Activated CD4-positive, CD25-positive, alpha-beta regulatory T cell (primary cell): ENCODE data around the gene ARMC3.

Experiments used
- DNase-seq, 4 experiments: peaks; one replicate each; lab custom pipeline; 2025; lab: John Stamatoyannopoulos, UW

The ARMC3 gene

DNA sequence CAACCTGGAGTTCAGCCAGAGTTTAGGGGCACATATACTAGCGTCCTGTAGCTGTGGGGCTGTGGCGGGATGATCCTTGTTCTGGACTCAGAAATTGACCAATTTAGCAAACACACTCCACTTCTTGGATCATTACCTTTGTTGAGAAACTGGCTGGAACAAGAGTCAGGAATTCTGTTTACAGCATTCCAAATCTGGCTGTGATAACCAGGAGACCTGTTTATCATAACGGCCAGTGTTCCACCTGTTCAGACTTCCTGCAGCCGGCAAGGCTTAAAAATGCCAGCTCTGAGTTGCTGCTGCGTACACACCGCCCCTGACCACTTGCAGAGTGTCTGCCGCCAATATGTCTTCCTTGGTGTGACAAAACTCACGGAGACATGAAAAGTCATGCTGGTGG is 64.8 kb downstream of the ARMC3 start:
- DNase-seq: no peak

DNA sequence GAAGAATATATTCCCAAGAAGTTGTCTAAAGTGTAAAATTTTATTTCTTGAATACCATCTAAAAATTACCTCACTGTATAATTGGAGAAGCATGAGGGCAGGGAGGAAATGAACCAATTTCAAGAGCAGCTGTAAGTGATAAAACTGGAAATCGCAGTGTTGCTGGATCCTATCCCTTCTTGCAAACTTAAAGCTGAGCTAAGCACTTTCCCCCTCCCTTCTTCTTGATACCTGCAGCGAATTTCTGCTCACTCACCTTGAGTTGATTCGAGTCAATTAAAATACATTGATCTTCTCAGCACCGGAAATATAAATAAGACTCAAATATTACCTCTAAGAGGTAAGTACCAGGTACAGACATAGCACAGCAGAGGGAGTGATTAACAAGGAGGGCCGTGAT is 65.5 kb downstream of the ARMC3 start:
- no peak for DNase-seq

DNA sequence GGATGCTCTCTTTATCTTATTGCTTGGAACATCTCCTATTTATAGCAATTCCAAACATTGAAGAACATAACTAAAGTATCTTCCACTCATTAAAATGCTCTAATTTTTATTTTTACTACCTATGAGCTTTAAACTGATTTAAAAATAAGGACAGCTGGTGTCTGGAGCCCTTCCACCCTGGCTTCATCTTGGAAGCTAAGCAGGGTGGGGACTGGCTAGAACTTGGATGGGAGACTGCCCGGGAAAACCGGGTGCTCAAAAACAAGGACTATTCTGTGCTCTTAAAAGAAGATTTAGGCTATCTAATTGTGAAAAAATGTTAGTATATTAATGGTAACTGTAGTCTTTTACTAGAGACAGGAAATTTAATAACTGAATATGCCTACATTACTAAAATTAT is 69.2 kb downstream of the ARMC3 start:
- DNase-seq: no peak

DNA sequence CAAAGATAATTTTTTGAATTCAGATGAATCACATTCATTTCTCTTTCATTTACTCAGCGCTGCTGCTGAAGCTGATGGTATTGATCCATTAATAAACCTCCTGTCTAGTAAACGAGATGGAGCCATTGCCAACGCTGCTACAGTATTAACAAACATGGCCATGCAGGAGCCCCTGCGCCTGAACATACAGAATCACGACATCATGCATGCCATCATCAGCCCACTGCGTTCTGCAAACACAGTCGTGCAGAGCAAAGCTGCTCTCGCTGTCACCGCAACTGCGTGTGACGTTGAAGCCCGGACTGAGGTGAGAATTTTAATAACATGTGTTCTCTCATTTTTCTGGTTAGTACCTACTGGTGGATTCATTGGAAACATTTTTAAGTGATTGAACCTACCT is 70.2 kb downstream of the ARMC3 start:
- DNase-seq: no peak

DNA sequence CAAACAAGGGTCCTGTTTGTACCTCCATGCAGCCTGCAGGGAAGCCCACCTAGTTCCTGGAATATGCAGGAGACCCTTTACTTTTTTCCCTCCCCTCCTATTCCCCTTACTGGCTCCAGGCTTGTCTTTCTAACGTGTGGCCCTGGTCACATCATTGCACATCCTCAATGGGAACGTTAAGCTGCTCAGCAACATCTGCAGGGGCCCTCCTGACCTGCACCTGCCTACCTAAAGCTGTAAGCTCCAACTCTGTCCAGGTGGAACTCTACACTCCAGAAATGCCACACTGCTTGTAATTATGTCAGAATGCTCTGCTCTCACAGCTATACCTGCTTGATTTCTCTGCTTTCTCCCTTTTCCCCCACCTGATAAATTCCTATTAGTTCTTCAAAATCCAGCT is 72.1 kb downstream of the ARMC3 start:
- DNase-seq: no peak

DNA sequence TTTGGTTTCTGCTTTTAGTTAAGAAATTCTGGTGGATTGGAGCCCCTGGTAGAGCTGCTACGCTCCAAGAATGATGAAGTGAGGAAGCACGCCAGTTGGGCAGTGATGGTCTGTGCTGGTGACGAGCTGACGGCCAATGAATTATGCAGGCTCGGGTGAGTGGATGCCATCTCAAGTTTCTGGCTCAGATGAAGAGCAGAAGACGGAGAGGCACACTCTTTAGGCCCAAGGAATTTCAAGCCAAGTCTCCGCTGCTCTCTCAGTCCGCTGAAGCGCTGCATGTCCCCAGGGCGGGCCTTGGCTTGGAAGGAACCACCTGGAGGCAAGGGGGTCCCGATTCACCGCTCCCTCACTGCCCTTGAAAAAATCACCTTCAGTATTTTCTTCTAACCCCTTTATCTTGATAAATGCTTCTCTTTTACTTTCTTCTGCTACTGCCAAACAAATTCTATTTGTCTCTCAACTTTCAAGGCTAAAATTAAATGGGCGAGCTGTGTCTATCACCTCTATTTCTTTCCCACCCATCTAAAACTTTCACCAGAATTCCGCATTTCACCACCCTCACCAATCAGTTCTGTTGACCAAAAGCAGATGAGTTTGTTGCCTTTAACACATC is 74.2 kb downstream of the ARMC3 start:
- DNase-seq: no peak

DNA sequence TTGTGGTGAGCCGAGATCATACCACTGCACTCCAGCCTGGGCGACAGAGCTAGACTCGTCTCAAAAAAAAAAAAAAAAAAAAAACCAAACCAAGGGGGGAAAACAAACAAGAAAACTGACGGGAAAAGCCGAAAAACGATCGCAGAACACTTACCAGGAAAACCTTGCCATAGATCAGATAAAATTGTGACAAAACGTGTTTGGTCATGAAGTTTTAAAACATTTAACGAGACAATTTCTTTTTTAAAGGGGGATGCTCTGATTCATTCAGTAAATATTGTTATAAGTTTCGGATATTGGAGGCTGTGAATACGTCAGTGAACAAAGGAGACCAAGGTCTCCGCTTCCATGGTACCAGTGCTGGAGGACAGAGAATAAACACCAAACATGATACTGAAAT is 77.3 kb downstream of the ARMC3 start:
- no peak for DNase-seq

DNA sequence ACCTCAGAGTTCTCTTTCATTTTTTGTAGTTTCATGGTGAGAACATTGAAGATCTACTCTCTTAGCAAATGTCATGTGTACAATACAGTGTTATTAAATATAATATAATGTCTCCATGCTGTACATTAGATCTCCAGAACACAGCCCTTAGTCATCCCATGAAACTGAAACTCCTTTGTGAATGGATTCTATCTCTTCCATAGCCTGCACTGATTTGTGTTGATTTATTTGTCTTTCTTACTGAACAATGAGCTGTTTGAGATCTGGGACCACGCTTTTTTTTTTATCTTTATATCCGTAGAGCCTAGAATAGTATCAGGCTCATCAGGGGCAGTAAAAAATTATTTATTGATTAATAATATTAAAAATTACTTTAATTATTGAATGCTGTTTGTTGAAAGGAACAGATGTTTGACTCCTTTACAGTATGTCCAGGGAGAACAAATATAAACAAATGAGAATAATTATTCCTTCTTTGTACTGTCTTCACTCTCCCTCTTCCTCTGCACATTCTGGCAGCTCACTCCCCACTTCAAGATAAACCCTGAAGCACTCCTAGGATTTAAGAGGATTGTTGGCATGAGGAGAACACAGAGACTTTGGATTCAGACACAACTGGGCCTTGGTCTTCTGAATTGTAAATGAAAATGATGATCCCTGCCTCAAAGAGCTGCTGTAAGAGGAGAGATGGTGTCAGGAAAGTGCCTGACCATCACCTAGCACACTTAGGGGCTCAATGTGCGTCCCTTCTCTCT is 85.9 kb downstream of the ARMC3 start:
- DNase-seq: no peak

DNA sequence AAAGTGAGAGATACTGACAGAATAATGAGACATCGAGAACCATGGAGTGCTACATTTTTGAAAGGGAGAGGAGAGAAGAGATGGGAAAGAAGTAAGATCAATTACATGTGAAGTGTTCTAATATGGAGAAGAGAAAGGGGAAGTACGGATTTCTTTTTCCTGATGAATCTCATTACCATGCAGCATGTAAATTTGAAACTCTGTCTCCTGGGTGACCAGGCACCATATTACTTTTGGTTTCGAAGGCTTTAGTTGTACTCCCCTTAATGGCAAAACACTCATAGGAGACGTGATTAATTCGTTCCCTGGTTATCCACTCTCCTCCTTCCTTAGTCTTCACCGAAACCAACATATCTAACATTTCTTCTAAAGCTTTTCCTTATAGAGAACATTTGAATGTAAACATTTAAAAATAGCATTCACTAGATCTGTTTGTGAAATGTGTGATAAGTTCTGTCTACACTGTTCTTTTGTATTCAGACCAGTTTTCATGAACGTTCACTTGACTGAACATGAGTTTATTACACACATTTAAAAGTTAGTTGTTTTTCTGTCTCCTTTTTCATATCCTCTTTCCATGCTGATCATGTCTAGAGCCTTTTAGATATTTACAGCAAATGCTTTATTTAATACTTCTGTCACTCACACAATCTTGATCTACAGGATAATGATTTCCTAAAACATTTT is 87.3 kb downstream of the ARMC3 start:
- no peak for DNase-seq

DNA sequence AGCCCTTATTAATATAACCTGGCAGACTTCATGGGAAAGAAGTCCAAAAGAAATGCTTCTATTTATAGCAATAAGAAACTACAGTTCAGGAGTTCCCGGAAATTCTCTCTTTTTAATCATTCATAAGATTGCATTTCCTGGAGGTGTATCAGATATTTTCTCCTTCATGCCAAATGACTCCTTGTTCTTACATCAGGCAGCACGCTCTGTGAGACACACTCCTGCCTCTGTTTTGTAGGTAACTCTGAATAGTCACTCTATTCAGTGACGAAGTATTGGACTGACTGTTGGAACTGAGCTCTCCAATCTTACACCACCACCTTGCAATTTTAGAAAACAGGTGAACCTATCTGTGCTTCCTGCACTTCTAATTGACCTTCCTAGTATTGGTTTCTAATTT is 88.8 kb downstream of the ARMC3 start:
- DNase-seq: no peak

DNA sequence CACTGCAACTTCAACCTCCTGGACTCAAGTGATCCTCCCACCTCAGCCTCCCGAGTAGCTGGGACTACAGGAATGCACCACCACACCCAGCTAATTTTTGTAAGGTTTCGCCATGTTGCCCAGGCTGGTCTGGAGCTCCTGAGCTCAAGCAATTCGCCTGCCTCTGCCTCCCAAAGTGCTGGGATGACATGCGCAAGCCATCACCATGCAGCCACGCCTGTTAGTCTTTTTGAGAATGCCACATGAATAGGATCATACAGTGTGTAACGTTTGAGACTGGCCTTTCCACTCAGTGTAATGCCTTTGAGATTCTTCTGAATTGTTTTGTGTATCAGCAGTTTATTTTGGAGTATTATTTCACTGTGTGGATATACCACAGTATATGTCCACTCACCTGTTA is 91.8 kb downstream of the ARMC3 start:
- DNase-seq: no peak

DNA sequence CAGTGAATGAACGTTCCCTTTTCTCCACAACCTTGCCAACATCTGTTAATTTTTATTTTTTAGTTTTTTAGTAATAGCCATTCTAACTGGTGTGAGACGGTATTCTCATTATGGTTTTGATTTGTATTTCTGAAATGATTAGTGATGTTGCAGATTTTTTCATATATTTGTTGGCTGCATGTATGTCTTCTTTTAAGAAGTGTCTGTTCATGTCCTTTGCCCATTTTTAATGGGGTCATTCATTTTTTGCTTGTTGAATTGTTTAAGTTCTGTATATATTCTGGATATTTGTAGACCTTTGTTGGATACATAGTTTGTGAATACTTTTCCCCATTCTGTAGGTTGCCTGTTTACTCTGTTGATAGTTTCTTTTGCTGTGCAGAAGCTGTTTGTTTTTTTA is 93.6 kb downstream of the ARMC3 start:
- DNase-seq: no peak

DNA sequence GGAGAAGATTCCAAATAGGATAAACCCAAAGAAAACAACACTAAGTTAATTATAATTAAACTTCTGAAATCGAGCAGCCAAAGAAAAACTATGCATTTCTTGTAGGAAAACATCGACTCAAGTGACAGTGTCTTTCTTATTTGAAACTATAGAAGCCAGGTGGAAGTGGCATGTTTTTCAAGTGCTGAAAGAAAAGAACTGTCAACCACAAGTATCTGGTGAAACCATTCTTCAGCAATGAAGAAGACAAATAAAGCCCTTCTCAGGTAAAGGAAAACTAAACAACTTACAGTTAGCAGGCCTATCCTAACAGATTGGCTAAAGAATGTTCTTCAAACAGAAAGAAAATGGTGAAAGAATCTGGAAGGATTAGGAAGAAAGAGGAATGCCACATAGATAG is 96.1 kb downstream of the ARMC3 start:
- DNase-seq: no peak

DNA sequence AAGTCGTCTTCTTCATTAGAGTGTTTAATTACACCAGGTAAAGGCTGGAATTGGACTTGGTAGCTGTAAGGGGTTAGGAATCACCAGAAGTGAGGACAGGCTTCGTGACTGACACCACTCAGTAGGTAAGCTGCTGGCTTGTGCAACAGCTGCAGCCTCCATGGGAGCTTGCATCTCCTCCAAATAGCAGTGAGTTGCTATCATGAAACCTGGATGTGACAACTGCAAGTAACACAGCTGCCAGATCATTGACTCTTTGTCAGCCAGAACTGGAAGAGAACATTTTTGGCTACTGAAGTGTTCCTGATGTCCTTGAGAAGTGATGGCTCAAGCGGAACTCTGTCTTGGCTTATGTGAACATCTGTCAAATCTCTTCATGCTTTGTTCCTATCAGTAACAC is 103.5 kb downstream of the ARMC3 start:
- no peak for DNase-seq

DNA sequence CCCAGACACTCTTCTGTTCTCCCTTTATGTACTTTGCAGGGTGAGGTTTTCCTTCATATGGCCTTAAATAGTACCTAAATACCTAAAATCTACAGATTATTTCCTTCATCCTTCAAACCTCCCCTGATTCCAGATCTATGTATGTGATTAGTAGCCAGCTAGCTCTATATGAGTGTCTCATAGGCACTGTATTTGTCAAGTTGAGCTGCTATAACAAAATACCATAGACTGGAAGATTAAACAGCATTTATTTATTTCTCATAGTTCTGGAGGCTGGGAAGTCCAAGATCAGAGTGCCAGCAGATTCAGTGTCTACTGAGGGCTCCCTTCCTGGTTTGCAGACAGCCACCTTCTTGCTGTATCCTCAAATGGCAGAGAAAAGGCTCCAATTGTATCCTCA is 106.9 kb downstream of the ARMC3 start:
- DNase-seq: no peak

DNA sequence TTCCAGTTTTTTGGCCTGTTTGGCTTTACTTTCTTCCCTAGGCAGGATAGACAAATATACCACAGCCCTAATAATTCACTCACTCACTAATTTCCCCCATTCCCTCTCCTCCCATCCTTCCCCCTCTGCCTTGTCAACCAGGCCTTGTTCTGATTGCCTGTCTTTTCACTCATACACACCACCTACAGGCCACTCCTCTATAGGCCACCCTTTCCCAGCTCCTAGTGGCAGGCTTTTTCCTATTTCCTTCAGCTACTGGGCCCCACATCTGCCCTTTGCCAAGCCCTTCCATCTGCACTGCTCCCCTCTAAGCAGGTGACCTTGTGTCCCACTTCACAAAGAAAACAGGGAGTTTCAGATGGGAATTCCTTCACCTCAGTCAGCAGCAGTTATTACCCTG is 107.7 kb downstream of the ARMC3 start:
- no peak for DNase-seq

DNA sequence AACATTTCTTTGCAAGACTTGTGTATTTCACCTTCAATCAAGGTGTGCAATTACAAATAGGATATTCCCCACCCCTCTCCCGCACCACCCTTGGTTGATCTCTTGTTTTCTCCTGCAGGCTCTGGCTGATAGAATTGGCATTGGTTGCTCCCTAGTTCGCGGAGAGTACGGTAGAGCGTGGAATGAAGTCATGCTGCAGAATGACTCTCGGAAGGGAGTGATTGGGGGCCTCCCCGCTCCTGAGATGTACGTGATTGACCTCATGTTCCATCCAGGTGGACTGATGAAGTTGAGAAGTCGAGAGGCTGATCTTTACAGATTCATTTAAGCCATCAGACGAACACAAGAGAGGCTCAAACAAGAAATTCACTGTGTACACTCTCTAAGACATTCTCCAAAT is 109.3 kb downstream of the ARMC3 start:
- no peak for DNase-seq

DNA sequence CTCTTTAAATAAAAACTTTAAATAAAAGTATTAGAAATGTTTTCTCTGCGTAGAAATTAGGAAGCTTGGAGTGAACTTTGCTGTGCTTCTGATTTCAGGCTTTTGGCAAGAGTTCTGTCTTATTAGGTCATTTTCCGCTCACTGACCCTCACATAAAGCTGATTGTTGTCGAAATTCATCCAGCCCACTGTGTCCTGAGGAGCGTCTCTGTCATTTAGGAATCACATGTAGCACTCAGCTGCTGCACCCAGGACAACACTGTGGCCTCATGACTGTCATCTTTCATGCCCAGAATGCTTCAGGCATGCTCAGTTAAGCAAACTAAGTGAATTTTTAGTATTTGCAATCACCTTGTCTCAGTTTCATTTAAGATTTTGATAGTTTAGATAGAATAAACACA is 109.7 kb downstream of the ARMC3 start:
- no peak for DNase-seq

DNA sequence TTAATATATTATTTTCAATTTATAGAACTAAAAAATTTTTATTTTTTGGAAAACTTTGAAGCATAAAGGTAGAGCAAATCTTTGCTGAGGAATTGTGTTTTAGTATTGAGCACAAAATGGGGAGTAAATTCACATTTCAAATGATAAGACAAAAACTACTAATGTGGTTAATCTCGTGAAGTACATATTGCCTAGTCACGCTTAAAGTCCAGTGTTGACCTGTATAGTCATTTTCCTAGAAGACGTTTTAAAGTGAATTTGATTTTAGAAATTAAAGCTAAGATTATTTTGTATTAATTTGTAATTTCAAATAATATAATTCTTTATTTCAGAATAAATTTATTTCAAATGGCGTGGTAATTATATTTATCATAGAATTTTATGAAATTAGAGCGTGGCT is 110.3 kb downstream of the ARMC3 start:
- DNase-seq: no peak

DNA sequence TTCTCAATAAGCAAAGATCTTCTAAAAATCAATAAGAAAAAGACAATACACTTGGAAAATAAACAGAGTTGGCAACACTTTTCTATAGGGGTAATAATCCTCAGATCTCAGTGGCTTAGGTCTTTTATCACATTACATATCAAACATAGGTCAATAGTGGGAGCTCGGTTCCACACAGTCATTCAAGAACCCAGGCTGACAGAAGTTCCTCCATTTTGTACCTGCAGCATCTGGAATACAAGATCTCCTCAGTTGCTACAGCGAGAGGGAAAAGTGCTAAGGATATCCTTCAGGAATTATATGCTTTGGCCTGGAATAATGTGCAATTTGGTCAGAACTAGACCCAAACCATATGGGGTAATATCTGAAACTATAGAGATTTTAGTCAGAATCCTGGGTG is 112.1 kb downstream of the ARMC3 start:
- no peak for DNase-seq

DNA sequence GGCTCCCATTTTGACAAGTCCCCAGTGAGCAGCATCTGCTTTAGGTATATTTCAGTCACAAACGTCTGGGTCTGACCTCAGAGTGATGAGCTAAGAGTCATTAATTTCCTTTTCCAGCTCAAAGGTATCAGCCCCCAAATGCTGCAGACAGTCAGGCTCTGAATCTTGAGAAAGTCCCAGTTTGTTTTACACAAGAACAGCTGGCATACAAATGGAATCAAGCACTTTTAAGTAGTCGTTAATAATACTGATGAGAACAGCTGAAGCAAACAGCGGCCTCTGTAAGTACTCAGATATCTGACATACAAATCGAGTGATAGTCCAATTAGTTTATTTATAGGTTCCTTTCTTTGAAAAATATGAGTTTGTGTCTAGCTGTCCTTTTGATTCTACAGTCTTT is 118.2 kb downstream of the ARMC3 start:
- no peak for DNase-seq

DNA sequence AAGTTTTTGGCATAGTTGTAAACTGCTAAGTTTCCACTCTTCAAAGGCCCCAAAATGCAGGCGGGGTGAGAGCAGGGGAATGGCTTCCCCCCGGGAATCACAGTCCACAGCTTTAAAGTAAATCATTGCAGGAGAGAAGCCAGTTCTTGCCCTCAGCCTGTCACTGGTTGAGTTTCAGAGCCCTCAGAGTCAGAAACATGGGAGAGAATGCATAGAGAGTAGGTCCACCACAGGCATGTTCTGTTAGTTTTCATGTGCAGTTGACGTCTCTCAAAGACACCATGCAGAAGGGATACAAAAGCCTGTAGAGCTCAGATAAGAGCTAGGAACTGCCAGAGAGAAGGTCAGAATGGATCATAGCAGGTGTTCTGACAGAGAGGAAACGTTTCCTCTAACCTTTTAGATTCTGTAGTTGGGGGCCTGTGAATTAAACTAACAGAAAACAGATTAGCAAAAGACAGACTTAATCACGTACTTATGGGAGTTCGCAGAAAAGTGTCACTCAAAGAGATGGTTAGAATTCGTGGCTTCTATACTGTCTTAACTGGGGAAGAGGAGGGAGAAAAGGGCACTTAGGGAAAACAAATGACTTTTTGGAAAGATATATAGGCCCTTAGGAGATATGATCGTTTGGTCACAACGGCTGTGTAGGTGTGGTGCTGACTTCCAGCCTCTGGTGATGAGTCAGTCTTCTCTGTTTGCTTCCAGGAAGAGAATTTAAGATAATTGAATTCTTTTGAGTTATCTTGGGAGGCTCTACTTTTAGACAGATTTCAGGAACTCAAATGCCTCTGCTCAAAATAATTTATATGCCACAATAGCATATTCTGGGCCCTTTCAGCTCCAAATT is 119.6 kb downstream of the ARMC3 start:
- DNase-seq: no peak

DNA sequence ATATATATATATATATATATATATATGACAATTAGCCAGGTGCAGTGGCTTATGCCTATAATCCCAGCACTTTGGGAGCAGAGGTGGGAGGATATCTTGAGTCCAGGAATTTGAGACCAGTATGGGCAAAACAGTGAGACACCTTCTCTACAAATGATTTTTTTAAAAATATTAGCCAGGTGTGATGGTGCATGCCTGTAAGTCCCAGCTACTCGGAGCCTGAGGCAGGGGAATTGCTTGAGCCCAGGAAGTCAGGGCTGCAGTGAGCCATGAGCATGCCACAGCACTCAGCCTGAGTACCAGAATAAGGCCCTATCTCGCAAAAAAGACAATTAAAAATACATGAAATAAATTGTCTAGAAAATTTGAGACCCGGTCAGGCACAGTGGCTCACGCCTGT is 120.3 kb downstream of the ARMC3 start:
- no peak for DNase-seq
